CD4-positive, alpha-beta T cell treated with Interleukin-12 subunit alpha and Interleukin-12 subunit beta, for 1 hour (primary cell): ENCODE data around the gene PTPRA.

Experiments used
- DNase-seq: peaks from one replicate; pipeline ENCODE4 v3.0.0-alpha.2; 2020

PTPRA gene

GRCh38 chr20:3081641-3082040 lies 208.4 kb downstream of the PTPRA start:
- DNase-seq = no peak

- DNase-seq = no peak
These were observed 209.1 kb downstream of the PTPRA start for GRCh38 chr20:3082306-3082951.

- DNase-seq = no peak
These were observed 210.0 kb downstream of the PTPRA start for GRCh38 chr20:3082955-3083952.

GRCh38 chr20:3084283-3084985 lies 211.2 kb downstream of the PTPRA start, which contains the start of gene AVP:
Gene AVP (minus strand): TSS chr20:3084724. CDS start chr20:3084674, 50 bp downstream.
- no peak for DNase-seq

- DNase-seq = no peak
These were observed 211.7 kb downstream of the PTPRA start for GRCh38 chr20:3084986-3085360.

- no peak for DNase-seq
These were observed 212.3 kb downstream of the PTPRA start for GRCh38 chr20:3085571-3086072.

- DNase-seq = no peak
These were observed 214.8 kb downstream of the PTPRA start for GRCh38 chr20:3088031-3088430.
